Adrenal gland (tissue), 5 donors: ENCODE measurements around the gene GNAT1.

Experiments
- CTCF ChIP-seq, 6 experiments: fragments of 450-650 bp in 4 of 6; fragments of 200-600 bp in 2 of 6; sonication (generic) in 1 of 6; IDR thresholded peaks; 1 replicate in 5 of 6; 2 replicates in 1 of 6; pipeline versions ENCODE4 v1.5.1 to v1.8.0; 2016 to 2021; ENCODE audit warnings: antibody characterized with exemption in 6 of 6, mild to moderate bottlenecking in 2 of 6, moderate library complexity in 1 of 6
- POLR2A ChIP-seq, 2 donors: fragments of 450-650 bp; IDR thresholded peaks; one replicate each; pipeline ENCODE4 v1.6.1; 2017; ENCODE audit warnings: antibody characterized with exemption in 2 of 2, mild to moderate bottlenecking in 2 of 2, moderate library complexity in 1 of 2
- donor health status: DM: no; HTN: no; CAD: no.

GRCh38 chr3:50242381-50242770, 51.0 kb downstream of the GNAT1 start:
- TF ChIP-seq CTCF (IDR thresholded peaks at IDR 0.05) (no peak), POLR2A (IDR thresholded peaks at IDR 0.05) (no peak)
